ENCODE measurements around the gene SEMA3B.
"Not testable (repeated sequence)": the region's sequence is repeated elsewhere in the genome, so short reads cannot be mapped to it uniquely, and the experiment has no call there.

The SEMA3B gene

GRCh38 chr3:50274371-50275104 lies 5.6 kb downstream of the SEMA3B start:
- DNase-seq = peak; percentile 40 to 77 (median 61)

- DNase-seq = no peak
These were observed 6.4 kb downstream of the SEMA3B start for GRCh38 chr3:50275141-50275995.

GRCh38 chr3:50275996-50276761 lies 7.2 kb downstream of the SEMA3B start:
- peak in 1 of 5 experiments; percentile 75 for DNase-seq

DNA sequence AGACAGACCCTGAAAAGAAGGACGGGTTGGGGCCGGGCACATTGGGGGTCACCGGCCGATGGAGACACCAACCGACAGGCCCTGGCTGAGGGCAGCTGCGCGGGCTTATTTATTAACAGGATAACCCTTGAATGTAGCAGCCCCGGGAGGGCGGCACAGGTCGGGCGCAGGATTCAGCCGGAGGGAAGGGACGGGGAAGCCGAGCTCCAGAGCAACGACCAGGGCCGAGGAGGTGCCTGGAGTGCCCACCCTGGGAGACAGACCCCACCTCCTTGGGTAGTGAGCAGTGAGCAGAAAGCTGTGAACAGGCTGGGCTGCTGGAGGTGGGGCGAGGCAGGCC lies 7.8 kb downstream of the SEMA3B start:
- no peak for DNase-seq

GRCh38 chr3:50278123-50278879 lies 9.4 kb downstream of the SEMA3B start:
- no peak for DNase-seq

GRCh38 chr3:50278880-50279224 lies 9.9 kb downstream of the SEMA3B start, which contains the start of gene LSMEM2:
TSS of gene LSMEM2 (plus strand) at chr3:50279087. CDS start at chr3:50279114, 27 bp downstream.
- DNase-seq = no peak

- no peak for DNase-seq
These were observed 10.5 kb downstream of the SEMA3B start for GRCh38 chr3:50279255-50280016.

GRCh38 chr3:50284121-50284520 lies 15.2 kb downstream of the SEMA3B start:
- DNase-seq = not testable (repeated sequence)

- DNase-seq = no peak
These were observed 17.6 kb downstream of the SEMA3B start for GRCh38 chr3:50286322-50287227.

DNA sequence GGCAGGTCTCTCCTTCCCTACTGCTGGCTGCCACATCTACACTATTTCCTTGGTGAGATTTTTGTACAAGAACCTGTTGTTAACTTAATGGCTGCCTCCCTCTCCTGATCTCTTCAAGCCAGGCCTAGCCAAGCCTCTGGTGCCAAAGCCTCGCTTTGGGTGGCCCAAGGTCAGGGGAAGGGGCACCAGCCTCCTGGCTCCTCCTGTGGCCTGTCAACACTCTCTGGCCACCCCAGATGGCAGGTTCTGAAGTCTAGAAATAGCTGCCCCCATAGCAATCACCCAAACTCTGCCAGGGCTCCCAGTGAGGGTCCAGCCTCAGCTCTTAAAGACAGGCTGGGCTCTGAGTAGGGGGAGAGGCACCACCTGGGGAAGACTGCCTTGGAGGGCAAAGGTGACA lies 18.3 kb downstream of the SEMA3B start:
- DNase-seq = no peak

- DNase-seq = no peak
These were observed 19.6 kb downstream of the SEMA3B start for GRCh38 chr3:50288387-50289007.

GRCh38 chr3:50289130-50289529 lies 20.2 kb downstream of the SEMA3B start:
- no peak for DNase-seq

- DNase-seq = no peak
These were observed 21.3 kb downstream of the SEMA3B start for GRCh38 chr3:50290161-50290641.

DNA sequence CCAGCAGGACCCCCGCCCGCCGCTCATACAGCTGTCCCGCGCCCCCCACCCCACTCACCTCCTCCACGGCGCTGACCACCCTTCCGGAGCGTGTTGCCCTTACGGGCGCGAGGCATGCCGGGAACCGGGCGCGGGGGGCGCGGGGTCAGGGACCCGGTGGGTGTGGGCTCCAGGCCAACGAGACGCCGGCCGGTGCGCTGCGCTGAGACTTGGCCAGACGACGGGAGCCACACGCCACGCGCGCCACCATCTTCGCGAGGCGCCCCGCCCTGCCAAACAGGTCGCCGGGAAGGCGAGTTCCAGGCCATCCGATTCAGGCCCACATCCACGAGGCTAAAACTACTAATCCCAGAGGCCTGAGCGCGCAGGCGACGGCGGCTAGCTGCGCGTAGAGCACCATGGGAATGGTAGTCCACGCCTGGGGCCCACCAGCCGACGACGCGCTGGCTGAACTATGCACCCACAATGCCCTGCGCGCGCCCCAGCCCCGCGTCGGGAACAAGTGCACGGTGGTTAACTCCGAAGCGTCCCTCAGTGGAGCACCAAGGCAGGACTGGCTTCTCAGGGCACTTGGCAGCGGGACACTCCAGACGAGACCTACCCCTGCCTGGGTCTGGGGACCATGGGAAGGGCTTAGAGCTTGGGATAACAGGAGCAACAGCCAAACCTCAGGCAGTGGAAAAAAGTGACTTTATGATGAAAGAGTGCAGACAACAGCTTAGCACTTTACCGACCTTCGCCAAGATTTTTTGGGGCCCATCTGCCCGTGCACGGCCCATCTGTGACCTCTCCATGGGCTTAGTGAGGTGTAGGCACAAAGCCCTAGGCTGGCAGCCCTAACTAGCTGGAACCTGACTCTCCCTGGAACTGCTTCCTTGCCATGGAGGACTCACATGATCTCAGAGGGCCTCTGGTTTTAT lies 23.5 kb downstream of the SEMA3B start, which contains the start of gene IFRD2:
Gene IFRD2 (minus strand): TSS at position 271 of the 920 bp plus-strand sequence. CDS start 155 bp downstream, at position 116.
- peak; percentile 85 to 99 (median 94) for DNase-seq

- no peak for DNase-seq
These were observed 24.3 kb downstream of the SEMA3B start for GRCh38 chr3:50293079-50293801.

DNA sequence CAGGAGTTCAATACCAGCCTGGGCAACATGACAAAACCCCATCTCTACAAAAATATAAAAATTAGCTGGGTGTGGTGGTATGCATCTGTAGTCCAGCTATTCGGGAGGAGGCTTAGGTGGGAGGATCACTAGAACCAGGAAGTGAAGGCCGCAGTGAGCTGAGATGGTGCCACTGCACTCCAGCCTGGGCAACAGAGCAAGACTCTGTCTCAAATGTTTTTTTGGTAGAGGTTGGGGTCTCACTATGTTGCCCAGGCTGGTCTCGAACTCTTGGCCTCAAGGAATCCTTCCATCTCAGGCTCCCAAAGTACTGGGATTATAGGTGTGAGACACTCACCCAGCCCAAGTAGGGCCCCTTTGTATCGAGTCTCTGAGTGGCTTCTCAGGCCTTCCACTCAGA lies 25.1 kb downstream of the SEMA3B start:
- DNase-seq = no peak

DNA sequence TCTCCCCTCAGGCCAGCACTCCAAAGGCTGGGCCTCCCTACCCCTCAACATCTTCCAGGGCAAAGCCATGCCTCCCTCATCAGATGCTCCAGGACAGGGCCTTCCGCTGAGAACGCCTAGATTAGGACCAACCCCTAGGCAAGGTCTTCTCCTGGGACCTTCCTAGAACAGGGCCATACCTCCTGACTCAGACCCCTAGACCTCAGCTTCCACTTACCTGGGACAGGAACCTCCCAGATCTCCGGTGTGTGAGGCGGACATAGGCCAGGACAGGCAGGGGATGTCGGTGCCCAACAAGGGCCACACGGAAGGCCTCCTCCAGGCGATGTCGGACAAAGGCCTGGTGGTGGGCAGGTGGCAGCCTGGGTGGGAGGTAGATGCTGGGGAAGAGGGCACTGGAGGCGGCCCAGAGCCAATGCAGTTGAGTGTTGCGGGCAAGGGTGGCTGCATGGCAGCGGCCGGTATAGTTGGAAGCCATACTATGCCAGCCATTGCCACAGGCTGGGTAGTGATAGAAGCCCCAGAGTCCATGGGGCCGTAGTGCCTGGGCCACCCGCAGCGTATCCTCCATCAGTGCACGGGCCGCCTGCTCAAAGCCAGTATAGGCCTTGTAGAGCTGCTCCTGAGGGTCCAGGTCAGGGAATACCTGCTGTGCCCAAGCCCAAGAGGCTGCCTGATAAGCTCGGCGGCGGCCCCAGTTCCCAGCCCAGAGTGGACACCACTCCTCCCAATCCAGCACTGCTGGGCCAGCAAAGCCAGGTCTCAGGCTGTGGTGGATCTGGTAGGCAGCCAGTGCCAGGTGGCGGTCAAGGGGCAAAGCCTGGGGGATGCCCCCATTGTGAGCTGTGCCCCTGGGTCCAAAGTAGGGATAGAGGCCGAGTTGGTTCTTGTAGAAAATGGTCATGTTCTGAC lies 25.8 kb downstream of the SEMA3B start:
- no peak for DNase-seq
